ENCODE measurements around the gene TBC1D2.

Gene TBC1D2

DNA sequence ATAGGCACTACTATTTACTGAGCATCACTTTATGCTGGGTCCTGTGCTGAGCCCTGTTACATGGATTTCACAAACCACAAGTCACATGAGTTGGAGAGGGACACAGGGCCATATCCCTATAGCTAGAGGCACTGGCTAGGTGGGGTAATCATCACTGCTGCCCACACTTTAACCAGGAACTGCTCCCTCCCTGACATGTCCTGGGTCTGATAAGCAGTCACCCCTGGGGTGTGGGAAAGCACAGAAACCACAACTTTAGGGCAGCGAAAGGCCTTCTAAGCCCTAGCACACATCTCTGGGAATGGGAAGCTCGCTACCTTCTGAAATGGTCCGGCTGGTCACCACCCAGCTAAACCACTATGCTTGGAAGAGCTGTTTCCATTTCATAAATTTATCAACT, 15.0 kb downstream of the TBC1D2 start:
- H3K36me3 Mint-ChIP-seq (ENCODE audit: low read depth): no peaks in the 10 kb centered on the region
- H3K4me3 Mint-ChIP-seq: no peak overlapping the region
- no peaks in the 10 kb centered on the region for H3K9me3 Mint-ChIP-seq
- no peak overlapping the region for H3K27ac Mint-ChIP-seq
- no peaks in the 10 kb centered on the region for H3K4me1 Mint-ChIP-seq
- TF ChIP-seq, protein P1, sequence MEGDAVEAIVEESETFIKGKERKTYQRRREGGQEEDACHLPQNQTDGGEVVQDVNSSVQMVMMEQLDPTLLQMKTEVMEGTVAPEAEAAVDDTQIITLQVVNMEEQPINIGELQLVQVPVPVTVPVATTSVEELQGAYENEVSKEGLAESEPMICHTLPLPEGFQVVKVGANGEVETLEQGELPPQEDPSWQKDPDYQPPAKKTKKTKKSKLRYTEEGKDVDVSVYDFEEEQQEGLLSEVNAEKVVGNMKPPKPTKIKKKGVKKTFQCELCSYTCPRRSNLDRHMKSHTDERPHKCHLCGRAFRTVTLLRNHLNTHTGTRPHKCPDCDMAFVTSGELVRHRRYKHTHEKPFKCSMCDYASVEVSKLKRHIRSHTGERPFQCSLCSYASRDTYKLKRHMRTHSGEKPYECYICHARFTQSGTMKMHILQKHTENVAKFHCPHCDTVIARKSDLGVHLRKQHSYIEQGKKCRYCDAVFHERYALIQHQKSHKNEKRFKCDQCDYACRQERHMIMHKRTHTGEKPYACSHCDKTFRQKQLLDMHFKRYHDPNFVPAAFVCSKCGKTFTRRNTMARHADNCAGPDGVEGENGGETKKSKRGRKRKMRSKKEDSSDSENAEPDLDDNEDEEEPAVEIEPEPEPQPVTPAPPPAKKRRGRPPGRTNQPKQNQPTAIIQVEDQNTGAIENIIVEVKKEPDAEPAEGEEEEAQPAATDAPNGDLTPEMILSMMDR (IDR thresholded peaks at IDR 0.05; ENCODE audit: unreplicated experiment in 3 of 3): no peak
- no peaks in the 10 kb centered on the region for H3K27me3 Mint-ChIP-seq (ENCODE audit: low read depth)

DNA sequence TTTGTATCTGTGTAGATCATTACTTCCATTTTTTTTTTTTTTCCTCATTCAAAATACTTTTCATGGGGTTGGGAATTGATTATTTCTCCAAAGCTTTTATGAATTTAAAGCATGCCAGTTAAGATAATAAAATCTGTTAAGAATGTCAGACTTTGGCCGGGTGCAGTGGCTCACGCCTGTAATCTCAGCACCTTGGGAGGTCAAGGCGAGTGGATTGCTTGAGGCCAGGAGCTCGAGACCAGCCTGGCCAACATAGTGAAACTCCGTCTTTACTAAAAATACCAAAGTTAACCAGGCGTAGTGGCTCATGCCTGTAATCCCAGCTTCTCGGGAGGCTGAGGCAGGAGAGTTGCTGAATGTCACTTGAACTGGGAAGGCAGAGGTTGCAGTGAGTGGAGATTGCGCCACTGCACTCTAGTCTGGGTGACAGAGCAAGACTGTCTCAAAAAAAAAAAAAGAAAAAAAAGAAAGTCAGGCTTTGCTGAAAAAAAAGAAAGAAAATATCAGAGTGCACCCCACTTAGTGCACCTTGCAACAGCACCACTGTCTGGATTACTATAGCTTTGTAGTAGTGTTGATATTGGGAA, 18.5 kb downstream of the TBC1D2 start:
- TF ChIP-seq, protein P1 (IDR thresholded peaks at IDR 0.05; ENCODE audit: unreplicated experiment in 3 of 3): no peak
- peaks cover 4% of the 10 kb centered on the region for H3K27me3 Mint-ChIP-seq (ENCODE audit: low read depth)
- no peaks in the 10 kb centered on the region for H3K36me3 Mint-ChIP-seq (ENCODE audit: low read depth)
- H3K27ac Mint-ChIP-seq: no peak overlapping the region
- no peak overlapping the region for H3K4me3 Mint-ChIP-seq
- no peaks in the 10 kb centered on the region for H3K9me3 Mint-ChIP-seq
- no peaks in the 10 kb centered on the region for H3K4me1 Mint-ChIP-seq

DNA sequence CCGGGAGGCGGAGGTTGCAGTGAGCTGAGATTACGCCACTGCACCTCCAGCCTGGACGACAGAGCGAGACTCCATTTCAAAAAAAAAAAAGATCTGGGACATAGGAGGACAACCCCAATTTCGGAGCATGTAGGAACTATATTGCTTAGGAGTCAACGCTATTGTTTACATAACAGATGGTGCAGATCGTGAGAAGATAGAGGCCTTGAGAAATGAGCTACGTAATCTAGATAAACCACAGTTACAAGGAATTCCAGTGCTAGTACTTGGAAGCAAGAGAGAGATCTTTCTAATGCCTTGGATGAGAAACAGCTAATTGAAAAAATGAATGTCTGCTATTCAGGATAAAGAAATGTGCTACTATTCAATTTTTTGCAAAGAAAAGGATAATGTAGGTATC, 20.3 kb downstream of the TBC1D2 start:
- Mint-ChIP-seq H3K9me3 (no peaks in the 10 kb centered on the region), H3K4me3 (no peak overlapping the region), H3K27me3 (ENCODE audit: low read depth) (peaks cover 4% of the 10 kb centered on the region), H3K36me3 (ENCODE audit: low read depth) (no peaks in the 10 kb centered on the region), H3K4me1 (no peaks in the 10 kb centered on the region), H3K27ac (no peak overlapping the region)
- TF ChIP-seq, protein P1 (IDR thresholded peaks at IDR 0.05; ENCODE audit: unreplicated experiment in 3 of 3): no peak

DNA sequence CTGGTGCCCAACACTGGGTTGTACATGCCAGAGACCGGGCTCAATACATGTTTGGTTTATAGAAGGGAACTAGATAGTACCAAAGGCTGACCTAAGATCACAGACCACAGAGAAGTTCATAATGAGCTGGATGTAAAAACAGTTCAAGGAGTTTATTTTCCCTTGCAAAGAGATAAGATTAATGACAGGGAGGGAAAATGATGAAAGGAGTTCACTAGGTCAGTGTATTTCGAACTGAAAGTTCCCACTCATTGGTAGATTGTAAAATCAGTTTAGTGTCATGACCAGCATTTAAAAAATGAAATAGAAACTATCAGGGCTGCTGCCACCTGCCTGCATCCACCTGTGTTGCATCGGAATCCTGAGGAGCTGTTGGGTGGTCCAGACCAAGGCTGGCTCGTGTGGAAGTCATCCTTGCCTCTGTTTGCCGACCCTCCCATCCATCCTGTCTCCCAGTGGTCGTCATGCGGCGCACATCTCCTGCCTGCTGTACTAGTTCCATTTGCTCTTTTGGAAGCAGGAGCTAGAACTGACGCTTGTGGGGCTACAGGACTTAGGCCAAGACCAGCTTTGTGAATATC, 21.1 kb downstream of the TBC1D2 start:
- no peaks in the 10 kb centered on the region for H3K36me3 Mint-ChIP-seq (ENCODE audit: low read depth)
- H3K27me3 Mint-ChIP-seq (ENCODE audit: low read depth): peaks cover 4% of the 10 kb centered on the region
- TF ChIP-seq, protein P1 (IDR thresholded peaks at IDR 0.05; ENCODE audit: unreplicated experiment in 3 of 3): peak in 1 of 3 experiments; percentile 12
- H3K4me3 Mint-ChIP-seq: no peak overlapping the region
- no peak overlapping the region for H3K27ac Mint-ChIP-seq
- H3K9me3 Mint-ChIP-seq: no peaks in the 10 kb centered on the region
- H3K4me1 Mint-ChIP-seq: no peaks in the 10 kb centered on the region

DNA sequence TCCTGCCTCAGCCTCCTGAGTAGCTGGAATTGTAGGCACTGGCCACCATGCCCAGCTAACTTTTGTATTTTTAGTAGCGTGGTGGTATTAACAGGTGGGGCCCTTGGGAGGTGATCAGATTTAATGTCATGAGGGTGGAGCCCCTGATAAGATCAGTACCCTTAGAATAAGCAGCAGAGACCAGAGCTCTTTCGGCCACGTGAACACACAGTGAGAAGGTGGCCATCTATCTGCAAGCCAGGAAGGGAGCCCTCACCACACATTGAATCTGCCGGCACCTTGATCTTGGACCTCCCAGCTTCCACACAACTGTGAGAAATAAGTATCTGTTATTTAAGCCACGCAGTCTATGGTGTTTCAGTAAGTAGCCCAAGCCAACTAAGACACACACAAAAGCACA, 22.5 kb downstream of the TBC1D2 start:
- Mint-ChIP-seq H3K9me3 (no peaks in the 10 kb centered on the region), H3K36me3 (ENCODE audit: low read depth) (no peaks in the 10 kb centered on the region), H3K4me1 (no peaks in the 10 kb centered on the region), H3K27ac (no peak overlapping the region), H3K27me3 (ENCODE audit: low read depth) (peaks cover 4% of the 10 kb centered on the region), H3K4me3 (no peak overlapping the region)
- TF ChIP-seq, protein P1 (IDR thresholded peaks at IDR 0.05; ENCODE audit: unreplicated experiment in 3 of 3): no peak

Data from nephron (organoid).